Measurements from ENCODE around the gene GDA. TPM values are rescaled to one million over a fixed set of nuclear protein-coding genes. Genes with fewer than 3 reads are reported as not detected.

GDA gene
- total RNA-seq, 1 donor from 2014 or later, result 2.7 TPM

- Histone ChIP-seq H3K79me2 (ENCODE audit: low read depth) (no peaks in the 10 kb centered on the region), H3K27me3 (no peaks in the 10 kb centered on the region), H3K36me3 (no peaks in the 10 kb centered on the region), H3K9me3 (ENCODE audit: low read depth) (no peaks in the 10 kb centered on the region), H3K4me1 (no peaks in the 10 kb centered on the region), H3K4me2 (no peak overlapping the region), H3K9ac (no peak overlapping the region), H3K27ac (no peak overlapping the region), H3K4me3 (no peak overlapping the region), H3F3A (ENCODE audit: low read depth) (no peaks in the 10 kb centered on the region), H2AFZ (replicated peaks) (no peak overlapping the region), H4K20me1 (ENCODE audit: low read depth) (no peaks in the 10 kb centered on the region)
- Mint-ChIP-seq H3K9me3 (no peaks in the 10 kb centered on the region), H3K4me1 (no peaks in the 10 kb centered on the region), H3K27ac (no peak overlapping the region), H3K27me3 (ENCODE audit: insufficient read depth, low read depth) (peaks cover 3% of the 10 kb centered on the region), H3K36me3 (no peaks in the 10 kb centered on the region), H3K4me3 (no peak overlapping the region)
- DNase-seq (ENCODE audit: low spot score), result no peak
- no peak for TF ChIP-seq CTCF (IDR thresholded peaks at IDR 0.05)
- no peak for TF ChIP-seq EZH2 (IDR thresholded peaks at IDR 0.05)
- TF ChIP-seq EZH2phosphoT487 (IDR thresholded peaks at IDR 0.05), result no peak
These were observed 58.0 kb downstream of the GDA start for GRCh38 chr9:72207278-72207677.

GRCh38 chr9:72210522-72210921, 61.3 kb downstream of the GDA start:
- Histone ChIP-seq H3K79me2 (ENCODE audit: low read depth) (no peaks in the 10 kb centered on the region), H3K9me3 (ENCODE audit: low read depth) (no peaks in the 10 kb centered on the region), H3K4me2 (no peak overlapping the region), H3F3A (ENCODE audit: low read depth) (no peaks in the 10 kb centered on the region), H3K27me3 (no peaks in the 10 kb centered on the region), H3K4me1 (no peaks in the 10 kb centered on the region), H3K36me3 (no peaks in the 10 kb centered on the region), H3K9ac (no peak overlapping the region), H2AFZ (replicated peaks) (no peak overlapping the region), H4K20me1 (ENCODE audit: low read depth) (no peaks in the 10 kb centered on the region), H3K27ac (no peak overlapping the region), H3K4me3 (no peak overlapping the region)
- Mint-ChIP-seq H3K27me3 (ENCODE audit: insufficient read depth, low read depth) (peaks cover 3% of the 10 kb centered on the region), H3K36me3 (no peaks in the 10 kb centered on the region), H3K27ac (no peak overlapping the region), H3K4me1 (no peaks in the 10 kb centered on the region), H3K9me3 (peaks cover 5% of the 10 kb centered on the region), H3K4me3 (no peak overlapping the region)
- no peak for DNase-seq (ENCODE audit: low spot score)
- TF ChIP-seq EZH2 (IDR thresholded peaks at IDR 0.05) (no peak), CTCF (IDR thresholded peaks at IDR 0.05) (no peak), EZH2phosphoT487 (IDR thresholded peaks at IDR 0.05) (no peak)

- TF ChIP-seq EZH2 (IDR thresholded peaks at IDR 0.05) (no peak), EZH2phosphoT487 (IDR thresholded peaks at IDR 0.05) (no peak), CTCF (IDR thresholded peaks at IDR 0.05) (no peak)
These were observed 61.8 kb downstream of the GDA start for GRCh38 chr9:72211047-72211446.

More at GRCh38 chr9:72211047-72211446, 61.8 kb downstream of the GDA start:
- Mint-ChIP-seq H3K4me1 (no peaks in the 10 kb centered on the region), H3K36me3 (no peaks in the 10 kb centered on the region), H3K27ac (no peak overlapping the region), H3K9me3 (peaks cover 5% of the 10 kb centered on the region), H3K4me3 (no peak overlapping the region), H3K27me3 (ENCODE audit: insufficient read depth, low read depth) (peaks cover 3% of the 10 kb centered on the region)
- no peak overlapping the region for H3K27ac ChIP-seq
- no peaks in the 10 kb centered on the region for H3K9me3 ChIP-seq (ENCODE audit: low read depth)
- no peaks in the 10 kb centered on the region for H3K79me2 ChIP-seq (ENCODE audit: low read depth)
- no peak overlapping the region for H3K4me3 ChIP-seq
- H3K36me3 ChIP-seq, result no peaks in the 10 kb centered on the region
- no peak overlapping the region for H3K4me2 ChIP-seq
- H4K20me1 ChIP-seq (ENCODE audit: low read depth), result no peaks in the 10 kb centered on the region
- H3K9ac ChIP-seq, result no peak overlapping the region
- H3K27me3 ChIP-seq, result no peaks in the 10 kb centered on the region
- H2AFZ ChIP-seq (replicated peaks), result no peak overlapping the region
- no peak for DNase-seq (ENCODE audit: low spot score)
- H3K4me1 ChIP-seq, result no peaks in the 10 kb centered on the region
- no peaks in the 10 kb centered on the region for H3F3A ChIP-seq (ENCODE audit: low read depth)

Measured in neural progenitor cell (in vitro differentiated cells).